ENCODE data around the gene BRPF1. TPM values are rescaled to one million over a fixed set of nuclear protein-coding genes. Genes with fewer than 3 reads are reported as not detected.

The BRPF1 gene
- total RNA-seq, 1 donor from 2014 or later, result 27.1 TPM

DNA sequence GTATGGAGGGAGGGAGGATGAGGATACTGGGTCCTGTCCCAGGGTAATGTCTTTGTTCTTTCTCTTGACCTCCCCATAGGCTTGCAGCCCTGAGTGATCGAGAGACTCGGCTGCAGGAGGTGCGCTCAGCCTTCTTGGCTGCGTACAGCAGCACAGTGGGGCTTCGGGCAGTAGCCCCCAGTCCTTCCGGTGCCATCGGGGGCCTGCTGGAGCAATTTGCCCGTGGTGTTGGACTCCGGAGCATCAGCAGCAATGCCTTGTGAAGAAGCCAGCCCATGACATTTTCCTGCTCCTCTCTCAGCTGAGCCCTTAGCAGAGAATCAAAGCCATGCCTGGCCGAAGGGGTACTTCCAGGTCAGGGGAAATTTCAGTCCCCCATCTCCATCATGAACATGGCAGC lies 29.8 kb upstream of the BRPF1 start:
- TF ChIP-seq CTCF (IDR thresholded peaks at IDR 0.05; ENCODE audit: unreplicated experiment), result no peak
- H3K27me3 Mint-ChIP-seq (ENCODE audit: low read depth), result peaks cover 43% of the 10 kb centered on the region

GRCh38 chr3:9703240-9703639 lies 28.3 kb upstream of the BRPF1 start:
- Mint-ChIP-seq H3K4me3 (no peak overlapping the region), H3K27ac (no peak overlapping the region), H3K9me3 (no peaks in the 10 kb centered on the region), H3K4me1 (peaks cover 8% of the 10 kb centered on the region), H3K36me3 (peaks cover 15% of the 10 kb centered on the region), H3K27me3 (ENCODE audit: low read depth) (peaks cover 53% of the 10 kb centered on the region)
- DNase-seq (ENCODE audit: low spot score in 2 of 2, unreplicated experiment in 2 of 2), result no peak
- TF ChIP-seq CTCF (IDR thresholded peaks at IDR 0.05; ENCODE audit: unreplicated experiment), result no peak

More for the DNA sequence above, 29.8 kb upstream of the BRPF1 start:
- Mint-ChIP-seq H3K27ac (no peak overlapping the region), H3K4me3 (no peak overlapping the region), H3K9me3 (no peaks in the 10 kb centered on the region), H3K4me1 (peaks cover 8% of the 10 kb centered on the region), H3K36me3 (peaks cover 21% of the 10 kb centered on the region)
- no peak for DNase-seq (ENCODE audit: low spot score in 2 of 2, unreplicated experiment in 2 of 2)

- Mint-ChIP-seq H3K27me3 (ENCODE audit: low read depth) (peaks cover 55% of the 10 kb centered on the region), H3K4me1 (peaks cover 8% of the 10 kb centered on the region), H3K27ac (no peak within 1 kb of the TSS), H3K9me3 (no peaks in the 10 kb centered on the region), H3K4me3 (peak within 1 kb of the TSS; percentile 54), H3K36me3 (peaks cover 15% of the 10 kb centered on the region)
- no peak for TF ChIP-seq CTCF (IDR thresholded peaks at IDR 0.05; ENCODE audit: unreplicated experiment)
- DNase-seq (ENCODE audit: low spot score in 2 of 2, unreplicated experiment in 2 of 2), result no peak
Measured at GRCh38 chr3:9703736-9704346, 27.7 kb upstream of the BRPF1 start, which contains the start of gene CPNE9. Gene CPNE9 (plus strand): TSS chr3:9703833. CDS start chr3:9703997, 164 bp downstream.

DNA sequence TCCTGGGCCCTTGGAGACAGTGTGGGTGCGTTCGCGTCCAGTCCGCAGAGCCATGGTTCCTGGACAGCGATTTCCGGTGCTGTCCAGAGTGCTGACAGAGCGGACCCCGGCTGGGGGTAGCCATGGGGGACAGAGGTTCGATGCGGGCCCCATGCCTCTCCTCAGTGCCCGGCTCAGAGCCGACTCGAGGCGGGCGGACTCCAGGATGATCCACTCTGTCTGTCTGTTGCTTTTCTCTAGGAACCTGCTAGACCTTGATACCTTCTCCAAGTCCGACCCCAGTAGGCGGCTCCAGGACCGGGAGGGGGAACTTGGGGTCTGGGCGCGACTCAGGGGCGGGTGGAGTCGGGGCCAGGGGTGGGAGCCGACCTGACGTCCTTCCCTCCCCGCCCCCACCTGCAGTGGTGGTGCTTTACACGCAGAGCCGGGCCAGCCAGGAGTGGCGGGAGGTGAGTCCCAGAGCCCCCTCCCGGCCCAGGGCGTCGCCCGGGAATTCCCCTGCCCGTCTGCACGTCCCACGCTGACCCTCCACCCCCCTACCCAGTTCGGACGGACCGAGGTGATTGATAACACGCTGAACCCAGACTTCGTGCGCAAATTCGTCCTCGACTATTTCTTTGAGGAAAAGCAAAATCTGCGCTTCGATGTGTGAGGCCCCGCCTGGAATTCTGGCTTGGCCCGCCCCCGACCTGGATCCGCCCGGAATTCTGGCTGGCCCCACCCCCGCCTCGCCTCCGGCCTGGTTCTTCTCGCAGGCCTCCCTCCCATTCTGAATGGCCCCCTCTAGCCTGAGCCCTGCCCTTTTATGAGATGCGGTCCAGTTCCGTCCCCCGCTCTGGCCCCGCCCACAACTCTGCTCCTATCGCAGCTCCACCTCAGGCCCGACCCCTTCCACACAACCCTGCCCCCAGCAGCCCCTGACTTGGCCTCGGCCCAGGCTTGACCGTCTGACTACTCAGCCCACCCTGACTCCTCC lies 26.9 kb upstream of the BRPF1 start:
- Mint-ChIP-seq H3K27me3 (ENCODE audit: low read depth) (peaks cover 55% of the 10 kb centered on the region), H3K36me3 (peaks cover 15% of the 10 kb centered on the region), H3K4me1 (peaks cover 8% of the 10 kb centered on the region), H3K27ac (no peak overlapping the region), H3K9me3 (no peaks in the 10 kb centered on the region), H3K4me3 (peak overlapping the region; percentile 54)
- TF ChIP-seq CTCF (IDR thresholded peaks at IDR 0.05; ENCODE audit: unreplicated experiment), result no peak
- DNase-seq (ENCODE audit: low spot score in 2 of 2, unreplicated experiment in 2 of 2), result peak; percentile 42 to 73

- Mint-ChIP-seq H3K4me1 (no peaks in the 10 kb centered on the region), H3K36me3 (no peaks in the 10 kb centered on the region), H3K27ac (no peak overlapping the region), H3K4me3 (no peak overlapping the region), H3K9me3 (no peaks in the 10 kb centered on the region), H3K27me3 (ENCODE audit: low read depth) (peaks cover 50% of the 10 kb centered on the region)
- no peak for TF ChIP-seq CTCF (IDR thresholded peaks at IDR 0.05; ENCODE audit: unreplicated experiment)
- DNase-seq (ENCODE audit: low spot score in 2 of 2, unreplicated experiment in 2 of 2), result no peak
Measured at GRCh38 chr3:9710174-9710739, 21.3 kb upstream of the BRPF1 start.
